Omental fat pad (tissue), 4 donors: ENCODE results near the gene ZNF418. TPM values are rescaled to one million over a fixed set of nuclear protein-coding genes. Genes with fewer than 3 reads are reported as not detected.

Source experiments
- ATAC-seq: fragments of 150-250 bp; one replicate; pipeline ENCODE4 v1.9.1; 2016; ENCODE audit warnings: mild to moderate bottlenecking, moderate library complexity; ENCODE audit not compliant: low FRiP score
- DNase-seq: peaks from one replicate; pipeline ENCODE4 v3.0.0-alpha.2; 2019; ENCODE audit warnings: low spot score
- total RNA-seq, 4 donors: library from RNA; depleted of rRNA; stranded (reverse); fragments of >200 nt; gene quantifications; one replicate each; pipeline ENCODE4 v1.1.0, GENCODE V29; 2016
- TF ChIP-seq, protein P1 (sequence below), 3 donors: fragments of 450-650 bp; IDR thresholded peaks; one replicate each; pipeline ENCODE4 v1.5.1; 2016 to 2017; ENCODE audit warnings: antibody characterized with exemption in 3 of 3, mild to moderate bottlenecking in 3 of 3, moderate library complexity in 2 of 3

Gene ZNF418
- total RNA-seq: 1 to 10 TPM; 4.1 to 7.9 (median 5.5) TPM

DNA sequence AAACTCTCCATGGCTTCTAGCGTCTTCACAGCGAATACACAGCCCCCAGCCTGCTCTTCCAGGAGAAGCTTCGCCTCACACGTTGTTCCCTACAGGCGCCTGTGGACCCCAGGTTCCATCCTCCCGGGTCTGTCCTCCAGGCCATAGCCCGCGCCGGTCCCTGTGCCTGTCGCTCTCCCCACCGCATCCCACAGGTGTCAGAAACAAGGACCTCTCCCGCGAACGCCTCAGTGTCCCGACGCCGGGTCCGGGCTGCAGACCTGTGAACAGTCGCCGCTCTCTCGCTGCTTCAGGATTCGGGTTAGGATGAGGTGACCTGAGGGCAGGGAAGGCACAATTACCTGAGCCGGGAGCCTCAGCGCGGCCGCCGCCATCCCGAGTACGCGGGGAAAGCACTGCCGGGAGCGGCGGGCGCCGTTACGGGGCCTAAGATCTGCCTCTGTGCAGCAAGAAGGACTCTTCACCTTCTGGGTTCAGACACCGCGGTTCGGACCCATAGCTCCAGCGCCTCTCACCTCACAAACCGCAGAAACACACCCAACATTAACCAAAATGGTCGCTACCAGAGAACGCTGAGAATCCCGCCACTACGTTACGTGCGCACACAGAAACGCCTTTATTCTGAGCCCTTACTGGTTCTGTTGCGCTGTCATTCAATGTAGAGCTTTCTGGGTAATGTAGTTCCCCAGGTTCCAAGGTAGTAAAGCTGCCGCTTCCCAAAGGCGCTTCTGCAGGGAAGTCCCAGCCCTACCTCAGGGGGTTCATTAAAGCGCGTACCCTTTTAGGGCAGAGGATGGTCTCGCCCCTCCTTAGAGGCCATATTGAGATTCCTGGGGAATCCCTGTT, at the start of gene ZNF418:
TSS of gene ZNF418 (minus strand) at position 583 of the 846 bp plus-strand sequence. CDS start 1,580 bp downstream, outside the sequence.
- TF ChIP-seq, protein P1, sequence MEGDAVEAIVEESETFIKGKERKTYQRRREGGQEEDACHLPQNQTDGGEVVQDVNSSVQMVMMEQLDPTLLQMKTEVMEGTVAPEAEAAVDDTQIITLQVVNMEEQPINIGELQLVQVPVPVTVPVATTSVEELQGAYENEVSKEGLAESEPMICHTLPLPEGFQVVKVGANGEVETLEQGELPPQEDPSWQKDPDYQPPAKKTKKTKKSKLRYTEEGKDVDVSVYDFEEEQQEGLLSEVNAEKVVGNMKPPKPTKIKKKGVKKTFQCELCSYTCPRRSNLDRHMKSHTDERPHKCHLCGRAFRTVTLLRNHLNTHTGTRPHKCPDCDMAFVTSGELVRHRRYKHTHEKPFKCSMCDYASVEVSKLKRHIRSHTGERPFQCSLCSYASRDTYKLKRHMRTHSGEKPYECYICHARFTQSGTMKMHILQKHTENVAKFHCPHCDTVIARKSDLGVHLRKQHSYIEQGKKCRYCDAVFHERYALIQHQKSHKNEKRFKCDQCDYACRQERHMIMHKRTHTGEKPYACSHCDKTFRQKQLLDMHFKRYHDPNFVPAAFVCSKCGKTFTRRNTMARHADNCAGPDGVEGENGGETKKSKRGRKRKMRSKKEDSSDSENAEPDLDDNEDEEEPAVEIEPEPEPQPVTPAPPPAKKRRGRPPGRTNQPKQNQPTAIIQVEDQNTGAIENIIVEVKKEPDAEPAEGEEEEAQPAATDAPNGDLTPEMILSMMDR (IDR thresholded peaks at IDR 0.05): no peak
- ATAC-seq: peak; percentile 64
- no peak for DNase-seq

DNA sequence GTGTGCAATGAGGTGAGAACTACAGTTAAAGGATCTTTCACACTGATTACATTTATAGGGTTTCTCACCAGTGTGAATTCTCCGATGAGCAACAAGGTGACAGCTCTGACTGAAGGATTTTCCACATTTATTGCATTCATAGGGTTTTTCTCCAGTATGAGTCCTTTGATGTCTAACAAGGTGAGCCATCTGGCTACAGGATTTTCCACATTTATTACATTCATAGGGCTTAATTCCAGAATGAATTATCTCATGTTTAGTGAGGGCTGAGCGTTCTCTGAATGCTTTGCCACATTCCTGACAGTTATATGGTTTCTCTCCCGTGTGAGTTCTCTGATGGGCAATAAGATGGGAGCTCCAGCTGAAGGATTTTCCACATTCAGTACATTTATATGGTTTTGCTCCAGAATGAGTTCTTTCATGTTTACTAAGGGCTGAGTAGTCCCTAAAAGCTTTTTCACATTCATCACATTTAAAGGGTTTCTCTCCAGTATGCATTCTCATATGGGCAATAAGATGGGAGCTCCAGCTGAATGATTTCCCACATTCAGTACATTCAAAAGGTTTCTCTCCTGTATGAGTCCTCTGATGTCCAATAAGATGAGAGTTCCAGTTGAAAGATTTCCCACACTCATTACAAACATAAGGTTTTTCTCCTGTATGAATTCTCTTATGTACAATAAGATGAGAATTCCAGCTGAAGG, 43.5 kb upstream of the ZNF418 start:
- DNase-seq (no peak), ATAC-seq (no peak)
- TF ChIP-seq, protein P1 (IDR thresholded peaks at IDR 0.05): no peak

DNA sequence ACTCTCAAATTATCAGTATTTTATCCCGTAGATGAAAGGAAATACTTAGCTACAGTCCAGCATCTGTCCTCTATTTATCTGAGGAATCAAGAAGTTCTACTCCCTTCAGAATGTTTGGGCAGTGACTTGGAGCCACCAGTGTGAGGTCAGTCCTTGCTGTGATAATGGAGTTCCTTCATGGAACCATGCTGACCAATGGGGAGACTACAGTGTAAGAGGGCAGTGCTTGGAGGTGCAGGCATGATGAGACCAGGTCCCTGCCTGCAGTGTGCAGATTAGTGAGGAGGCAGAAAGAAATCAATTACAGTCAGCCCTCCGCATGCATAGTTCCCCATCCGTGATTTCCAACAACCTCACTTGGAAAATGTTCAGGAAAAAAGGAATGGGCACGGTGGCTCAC, 39.2 kb upstream of the ZNF418 start, which contains the start of gene C19orf18:
TSS of gene C19orf18 (minus strand) at position 101 of the 400 bp plus-strand sequence. CDS start 102 bp downstream, outside the sequence.
- DNase-seq: no peak
- TF ChIP-seq, protein P1 (IDR thresholded peaks at IDR 0.05): no peak
- no peak for ATAC-seq

DNA sequence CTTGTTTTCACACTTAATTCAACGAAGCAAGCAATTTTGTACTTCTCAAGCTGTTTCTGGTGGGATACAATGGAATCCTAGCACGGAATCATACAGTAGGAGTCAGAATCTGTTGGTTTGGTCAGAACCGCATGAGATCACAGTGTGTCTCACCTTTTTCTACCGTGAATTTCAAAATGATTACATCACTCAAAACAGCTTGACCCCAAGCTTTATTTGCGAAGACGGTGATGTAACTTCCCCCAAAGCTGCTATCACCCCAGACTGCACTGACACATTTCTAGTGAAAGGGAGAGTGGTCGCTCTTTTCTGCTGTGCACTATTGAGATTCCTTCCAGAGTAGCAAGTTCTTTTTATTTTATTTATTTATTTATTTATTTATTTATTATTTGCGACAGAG, 29.6 kb upstream of the ZNF418 start:
- ATAC-seq (no peak), DNase-seq (no peak)
- TF ChIP-seq, protein P1 (IDR thresholded peaks at IDR 0.05): no peak

DNA sequence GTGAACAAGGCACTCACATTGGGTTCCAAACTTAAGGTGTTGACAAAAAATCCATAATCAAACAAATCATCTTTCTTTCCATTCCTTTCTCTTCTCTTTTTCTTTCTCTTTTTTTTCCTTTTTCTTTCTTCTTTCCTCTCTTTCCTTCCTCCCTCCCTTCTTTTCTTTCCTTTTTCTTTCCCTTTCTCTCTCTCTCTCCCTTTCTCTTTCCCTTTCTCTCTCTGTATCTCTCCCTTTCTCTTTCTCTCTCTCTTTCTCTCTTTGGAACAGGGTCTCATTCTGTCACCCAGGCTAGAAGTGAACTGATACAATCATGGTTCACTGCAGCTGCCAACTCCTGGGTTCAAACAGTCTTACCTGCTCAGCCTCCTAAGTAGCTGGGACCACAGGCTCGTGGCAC, 26.6 kb upstream of the ZNF418 start:
- DNase-seq (no peak), ATAC-seq (no peak)
- TF ChIP-seq, protein P1 (IDR thresholded peaks at IDR 0.05): no peak

DNA sequence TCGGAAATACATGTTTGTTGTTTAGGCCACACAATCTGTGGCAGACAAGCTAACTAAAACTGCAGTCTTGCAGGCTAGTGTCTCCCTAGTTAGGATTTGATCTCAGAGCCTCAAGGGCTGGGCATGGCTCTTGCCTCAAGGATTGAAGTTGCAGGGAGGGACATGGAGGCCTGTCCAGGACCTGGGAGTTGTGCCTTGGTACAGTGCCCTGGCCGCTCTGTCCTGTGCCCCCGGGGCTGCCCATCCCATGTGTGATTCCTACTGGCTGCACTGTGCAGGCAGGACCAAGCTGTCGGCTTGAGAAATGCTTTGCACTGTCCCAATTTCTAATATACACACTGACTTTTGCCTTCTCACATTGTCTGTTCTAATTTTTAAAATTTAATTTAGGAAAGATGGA, 19.8 kb upstream of the ZNF418 start:
- TF ChIP-seq, protein P1 (IDR thresholded peaks at IDR 0.05): no peak
- no peak for ATAC-seq
- no peak for DNase-seq
